Measurements from ENCODE around the gene IQCN. TPM values are rescaled to one million over a fixed set of nuclear protein-coding genes. Genes with fewer than 3 reads are reported as not detected.
A peak's percentile ranks its signal among the peaks of the same experiment; 100 is the strongest.

Gene IQCN
- polyA plus RNA-seq, 1 donor: 5.5 TPM

GRCh38 chr19:18307271-18307681 lies 33.0 kb upstream of the IQCN start:
- no peak for DNase-seq
- Histone ChIP-seq H3K4me3 (ENCODE audit: low read length) (no peak overlapping the region), H3K9me3 (ENCODE audit: control insufficient read depth, low read depth, low read length) (peaks cover 7% of the 10 kb centered on the region), H3K36me3 (ENCODE audit: control insufficient read depth, insufficient read depth, low read length) (peaks cover 41% of the 10 kb centered on the region), H3K27me3 (ENCODE audit: control insufficient read depth, insufficient read depth, low read length) (no peaks in the 10 kb centered on the region), H3K27ac (ENCODE audit: low read length) (no peak overlapping the region), H3K4me1 (ENCODE audit: control insufficient read depth, insufficient read depth, low read length) (peaks cover 58% of the 10 kb centered on the region)
- no CpG with 5 or more reads among the region's 19 CpGs for WGBS (ENCODE audit: insufficient coverage, low lambda C conversion rate)

GRCh38 chr19:18306888-18307260 lies 32.6 kb upstream of the IQCN start:
- H3K4me3 ChIP-seq (ENCODE audit: low read length): no peak overlapping the region
- WGBS (ENCODE audit: insufficient coverage, low lambda C conversion rate): no CpG with 5 or more reads among the region's 14 CpGs
- H3K9me3 ChIP-seq (ENCODE audit: control insufficient read depth, low read depth, low read length): peaks cover 7% of the 10 kb centered on the region
- H3K27me3 ChIP-seq (ENCODE audit: control insufficient read depth, insufficient read depth, low read length): no peaks in the 10 kb centered on the region
- peaks cover 37% of the 10 kb centered on the region for H3K36me3 ChIP-seq (ENCODE audit: control insufficient read depth, insufficient read depth, low read length)
- H3K4me1 ChIP-seq (ENCODE audit: control insufficient read depth, insufficient read depth, low read length): peaks cover 54% of the 10 kb centered on the region
- no peak for DNase-seq
- no peak overlapping the region for H3K27ac ChIP-seq (ENCODE audit: low read length)

- no CpG with 5 or more reads among the region's 26 CpGs for WGBS (ENCODE audit: insufficient coverage, low lambda C conversion rate)
- H3K27me3 ChIP-seq (ENCODE audit: control insufficient read depth, insufficient read depth, low read length): no peaks in the 10 kb centered on the region
- peaks cover 36% of the 10 kb centered on the region for H3K36me3 ChIP-seq (ENCODE audit: control insufficient read depth, insufficient read depth, low read length)
- H3K4me3 ChIP-seq (ENCODE audit: low read length): no peak overlapping the region
- H3K27ac ChIP-seq (ENCODE audit: low read length): no peak overlapping the region
- no peak for DNase-seq
- H3K4me1 ChIP-seq (ENCODE audit: control insufficient read depth, insufficient read depth, low read length): peaks cover 48% of the 10 kb centered on the region
- H3K9me3 ChIP-seq (ENCODE audit: control insufficient read depth, low read depth, low read length): peaks cover 7% of the 10 kb centered on the region
Observed at GRCh38 chr19:18306209-18306887, 32.1 kb upstream of the IQCN start.

- Histone ChIP-seq H3K27ac (ENCODE audit: low read length) (peak overlapping the region; percentile 87), H3K36me3 (ENCODE audit: control insufficient read depth, insufficient read depth, low read length) (peaks cover 34% of the 10 kb centered on the region), H3K4me3 (ENCODE audit: low read length) (peak overlapping the region; percentile 19), H3K27me3 (ENCODE audit: control insufficient read depth, insufficient read depth, low read length) (no peaks in the 10 kb centered on the region), H3K9me3 (ENCODE audit: control insufficient read depth, low read depth, low read length) (peaks cover 6% of the 10 kb centered on the region), H3K4me1 (ENCODE audit: control insufficient read depth, insufficient read depth, low read length) (peaks cover 32% of the 10 kb centered on the region)
- no CpG with 5 or more reads among the region's 29 CpGs for WGBS (ENCODE audit: insufficient coverage, low lambda C conversion rate)
- DNase-seq: peak; percentile 85 to 92
Observed at GRCh38 chr19:18304458-18305310, 30.4 kb upstream of the IQCN start.

- Histone ChIP-seq H3K4me3 (ENCODE audit: low read length) (no peak overlapping the region), H3K4me1 (ENCODE audit: control insufficient read depth, insufficient read depth, low read length) (peaks cover 29% of the 10 kb centered on the region), H3K27ac (ENCODE audit: low read length) (peak overlapping the region; percentile 87), H3K27me3 (ENCODE audit: control insufficient read depth, insufficient read depth, low read length) (no peaks in the 10 kb centered on the region), H3K36me3 (ENCODE audit: control insufficient read depth, insufficient read depth, low read length) (peaks cover 29% of the 10 kb centered on the region), H3K9me3 (ENCODE audit: control insufficient read depth, low read depth, low read length) (peaks cover 2% of the 10 kb centered on the region)
- DNase-seq: no peak
- no CpG with 5 or more reads among the region's 2 CpGs for WGBS (ENCODE audit: insufficient coverage, low lambda C conversion rate)
Observed at GRCh38 chr19:18304208-18304457, 29.9 kb upstream of the IQCN start.

- no peaks in the 10 kb centered on the region for H3K9me3 ChIP-seq (ENCODE audit: control insufficient read depth, low read depth, low read length)
- no peaks in the 10 kb centered on the region for H3K27me3 ChIP-seq (ENCODE audit: control insufficient read depth, insufficient read depth, low read length)
- WGBS (ENCODE audit: insufficient coverage, low lambda C conversion rate): no CpG with 5 or more reads among the region's 4 CpGs
- H3K36me3 ChIP-seq (ENCODE audit: control insufficient read depth, insufficient read depth, low read length): peaks cover 9% of the 10 kb centered on the region
- H3K4me1 ChIP-seq (ENCODE audit: control insufficient read depth, insufficient read depth, low read length): peaks cover 29% of the 10 kb centered on the region
- no peak overlapping the region for H3K4me3 ChIP-seq (ENCODE audit: low read length)
- H3K27ac ChIP-seq (ENCODE audit: low read length): no peak overlapping the region
- DNase-seq: no peak
Observed at GRCh38 chr19:18301718-18302111, 27.5 kb upstream of the IQCN start.

- no CpG with 5 or more reads among the region's 18 CpGs for WGBS (ENCODE audit: insufficient coverage, low lambda C conversion rate)
- Histone ChIP-seq H3K36me3 (ENCODE audit: control insufficient read depth, insufficient read depth, low read length) (peaks cover 3% of the 10 kb centered on the region), H3K27me3 (ENCODE audit: control insufficient read depth, insufficient read depth, low read length) (no peaks in the 10 kb centered on the region), H3K4me3 (ENCODE audit: low read length) (no peak overlapping the region), H3K4me1 (ENCODE audit: control insufficient read depth, insufficient read depth, low read length) (peaks cover 29% of the 10 kb centered on the region), H3K27ac (ENCODE audit: low read length) (no peak overlapping the region), H3K9me3 (ENCODE audit: control insufficient read depth, low read depth, low read length) (no peaks in the 10 kb centered on the region)
- DNase-seq: peak in 1 of 2 donors; percentile 6
Observed at GRCh38 chr19:18300930-18301717, 26.9 kb upstream of the IQCN start.

- H3K9me3 ChIP-seq (ENCODE audit: control insufficient read depth, low read depth, low read length): peaks cover 9% of the 10 kb centered on the region
- no peaks in the 10 kb centered on the region for H3K36me3 ChIP-seq (ENCODE audit: control insufficient read depth, insufficient read depth, low read length)
- no peak for DNase-seq
- H3K27ac ChIP-seq (ENCODE audit: low read length): no peak overlapping the region
- peaks cover 17% of the 10 kb centered on the region for H3K4me1 ChIP-seq (ENCODE audit: control insufficient read depth, insufficient read depth, low read length)
- no peaks in the 10 kb centered on the region for H3K27me3 ChIP-seq (ENCODE audit: control insufficient read depth, insufficient read depth, low read length)
- no peak overlapping the region for H3K4me3 ChIP-seq (ENCODE audit: low read length)
- WGBS (ENCODE audit: insufficient coverage, low lambda C conversion rate): 100% methylated on average over 2 of the region's 9 CpGs
Observed at GRCh38 chr19:18299654-18300053, 25.4 kb upstream of the IQCN start.

GRCh38 chr19:18298601-18299000 lies 24.3 kb upstream of the IQCN start:
- 92% methylated on average over 2 of the region's 6 CpGs for WGBS (ENCODE audit: insufficient coverage, low lambda C conversion rate)
- Histone ChIP-seq H3K27me3 (ENCODE audit: control insufficient read depth, insufficient read depth, low read length) (peaks cover 3% of the 10 kb centered on the region), H3K27ac (ENCODE audit: low read length) (no peak overlapping the region)

GRCh38 chr19:18297308-18297707 lies 23.1 kb upstream of the IQCN start:
- no peak overlapping the region for H3K27ac ChIP-seq (ENCODE audit: low read length)
- no peak overlapping the region for H3K4me3 ChIP-seq (ENCODE audit: low read length)
- WGBS (ENCODE audit: insufficient coverage, low lambda C conversion rate): 61% methylated on average over 3 of the region's 4 CpGs

More at GRCh38 chr19:18298601-18299000, 24.3 kb upstream of the IQCN start:
- H3K36me3 ChIP-seq (ENCODE audit: control insufficient read depth, insufficient read depth, low read length): no peaks in the 10 kb centered on the region
- H3K4me1 ChIP-seq (ENCODE audit: control insufficient read depth, insufficient read depth, low read length): peaks cover 7% of the 10 kb centered on the region
- no peak for DNase-seq
- H3K9me3 ChIP-seq (ENCODE audit: control insufficient read depth, low read depth, low read length): peaks cover 9% of the 10 kb centered on the region
- no peak overlapping the region for H3K4me3 ChIP-seq (ENCODE audit: low read length)

More at GRCh38 chr19:18297308-18297707, 23.1 kb upstream of the IQCN start:
- no peaks in the 10 kb centered on the region for H3K36me3 ChIP-seq (ENCODE audit: control insufficient read depth, insufficient read depth, low read length)
- no peak for DNase-seq
- H3K27me3 ChIP-seq (ENCODE audit: control insufficient read depth, insufficient read depth, low read length): peaks cover 3% of the 10 kb centered on the region
- peaks cover 12% of the 10 kb centered on the region for H3K4me1 ChIP-seq (ENCODE audit: control insufficient read depth, insufficient read depth, low read length)
- H3K9me3 ChIP-seq (ENCODE audit: control insufficient read depth, low read depth, low read length): peaks cover 9% of the 10 kb centered on the region

All from large intestine (tissue), 3 donors.